ENCODE data around the gene FAM135A.
"Not testable (repeated sequence)": the region's sequence is repeated elsewhere in the genome, so short reads cannot be mapped to it uniquely, and the experiment has no call there.

The FAM135A gene

DNA sequence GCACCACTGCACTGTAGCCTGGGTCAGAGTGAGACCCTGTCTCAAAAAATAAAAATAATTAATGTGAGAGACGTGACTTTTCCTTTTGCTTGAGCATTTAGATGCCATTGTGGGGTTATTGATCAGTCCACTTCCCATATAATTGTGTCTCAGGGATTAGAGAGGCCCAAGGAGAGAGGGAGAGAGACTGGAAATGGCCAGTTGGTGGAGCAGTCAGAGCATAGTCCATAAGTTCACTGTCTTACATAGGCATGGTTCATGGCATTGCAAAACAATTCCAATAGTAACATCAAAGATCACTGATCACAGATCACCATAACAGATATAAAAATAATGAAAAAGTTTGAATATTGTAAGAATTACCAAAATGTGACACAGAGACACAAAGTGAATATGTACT, 138.3 kb downstream of the FAM135A start:
- H3K9me3 ChIP-seq (ENCODE audit: low read length), result no peaks in the 10 kb centered on the region
- no peaks in the 10 kb centered on the region for H3K79me2 ChIP-seq (ENCODE audit: insufficient read depth, low read length)
- H4K20me1 ChIP-seq (ENCODE audit: insufficient read depth, low read length), result no peaks in the 10 kb centered on the region
- H3K27ac ChIP-seq (ENCODE audit: low read depth, low read length, poor library complexity, severe bottlenecking), result no peak overlapping the region
- H2AFZ ChIP-seq (ENCODE audit: low read length), result no peak overlapping the region
- H3K4me2 ChIP-seq (ENCODE audit: low read length), result no peak overlapping the region
- no peaks in the 10 kb centered on the region for H3K9me2 ChIP-seq (ENCODE audit: low read depth, low read length)
- no peaks in the 10 kb centered on the region for H3K27me3 ChIP-seq (ENCODE audit: insufficient read depth, low read length)
- H3K36me3 ChIP-seq (ENCODE audit: insufficient read depth, low read length), result no peaks in the 10 kb centered on the region
- no peaks in the 10 kb centered on the region for H3K4me1 ChIP-seq (ENCODE audit: insufficient read depth, low read length, severe bottlenecking)
- TF ChIP-seq EZH2 (IDR thresholded peaks at IDR 0.05; ENCODE audit: borderline replicate concordance, low read length), result no peak
- TF ChIP-seq, protein P1, sequence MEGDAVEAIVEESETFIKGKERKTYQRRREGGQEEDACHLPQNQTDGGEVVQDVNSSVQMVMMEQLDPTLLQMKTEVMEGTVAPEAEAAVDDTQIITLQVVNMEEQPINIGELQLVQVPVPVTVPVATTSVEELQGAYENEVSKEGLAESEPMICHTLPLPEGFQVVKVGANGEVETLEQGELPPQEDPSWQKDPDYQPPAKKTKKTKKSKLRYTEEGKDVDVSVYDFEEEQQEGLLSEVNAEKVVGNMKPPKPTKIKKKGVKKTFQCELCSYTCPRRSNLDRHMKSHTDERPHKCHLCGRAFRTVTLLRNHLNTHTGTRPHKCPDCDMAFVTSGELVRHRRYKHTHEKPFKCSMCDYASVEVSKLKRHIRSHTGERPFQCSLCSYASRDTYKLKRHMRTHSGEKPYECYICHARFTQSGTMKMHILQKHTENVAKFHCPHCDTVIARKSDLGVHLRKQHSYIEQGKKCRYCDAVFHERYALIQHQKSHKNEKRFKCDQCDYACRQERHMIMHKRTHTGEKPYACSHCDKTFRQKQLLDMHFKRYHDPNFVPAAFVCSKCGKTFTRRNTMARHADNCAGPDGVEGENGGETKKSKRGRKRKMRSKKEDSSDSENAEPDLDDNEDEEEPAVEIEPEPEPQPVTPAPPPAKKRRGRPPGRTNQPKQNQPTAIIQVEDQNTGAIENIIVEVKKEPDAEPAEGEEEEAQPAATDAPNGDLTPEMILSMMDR (IDR thresholded peaks at IDR 0.05; ENCODE audit: low read length), result no peak
- no peaks in the 10 kb centered on the region for H3F3A ChIP-seq (ENCODE audit: insufficient read depth, low read length)
- H3K4me3 ChIP-seq (ENCODE audit: low read depth, low read length, poor library complexity, severe bottlenecking), result no peak overlapping the region
- H3K9ac ChIP-seq (ENCODE audit: low read length), result no peak overlapping the region

DNA sequence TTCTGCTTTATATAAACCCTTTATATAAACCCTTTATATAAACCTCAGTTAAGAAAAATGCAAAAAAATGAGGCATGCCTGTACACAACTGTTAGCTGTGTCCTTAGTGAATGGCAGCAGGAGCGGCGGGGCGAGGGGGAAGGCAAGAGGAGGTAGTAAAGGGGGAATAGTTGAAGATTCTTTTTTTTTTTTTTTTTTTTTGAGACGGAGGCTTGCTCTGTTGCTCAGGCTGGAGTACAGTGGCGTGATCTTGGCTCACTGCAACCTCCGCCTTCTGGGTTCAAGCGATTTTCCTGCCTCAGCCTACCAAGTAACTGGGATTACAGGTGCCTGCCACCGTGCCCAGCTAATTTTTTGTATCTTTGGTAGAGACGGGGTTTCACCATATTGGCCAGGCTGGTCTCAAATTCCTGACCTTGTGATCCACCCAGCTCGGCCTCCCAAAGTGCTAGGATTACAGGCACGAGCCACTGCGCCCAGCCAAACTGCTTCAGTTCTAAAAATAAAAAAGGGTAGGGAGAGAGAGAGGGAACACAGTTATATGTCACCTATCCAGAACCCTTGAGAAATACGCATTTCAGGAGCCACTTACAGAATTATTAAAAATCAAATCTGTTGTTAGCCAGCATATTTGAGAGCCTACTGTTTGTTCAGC, 139.1 kb downstream of the FAM135A start:
- not testable (repeated sequence) for H3F3A ChIP-seq (ENCODE audit: insufficient read depth, low read length); H3K4me2 ChIP-seq (ENCODE audit: low read length); H3K4me1 ChIP-seq (ENCODE audit: insufficient read depth, low read length, severe bottlenecking); H3K27ac ChIP-seq (ENCODE audit: low read depth, low read length, poor library complexity, severe bottlenecking); H2AFZ ChIP-seq (ENCODE audit: low read length); H3K27me3 ChIP-seq (ENCODE audit: insufficient read depth, low read length); H4K20me1 ChIP-seq (ENCODE audit: insufficient read depth, low read length); H3K9me2 ChIP-seq (ENCODE audit: low read depth, low read length); H3K4me3 ChIP-seq (ENCODE audit: low read depth, low read length, poor library complexity, severe bottlenecking); H3K36me3 ChIP-seq (ENCODE audit: insufficient read depth, low read length); H3K9me3 ChIP-seq (ENCODE audit: low read length); H3K79me2 ChIP-seq (ENCODE audit: insufficient read depth, low read length); H3K9ac ChIP-seq (ENCODE audit: low read length)

DNA sequence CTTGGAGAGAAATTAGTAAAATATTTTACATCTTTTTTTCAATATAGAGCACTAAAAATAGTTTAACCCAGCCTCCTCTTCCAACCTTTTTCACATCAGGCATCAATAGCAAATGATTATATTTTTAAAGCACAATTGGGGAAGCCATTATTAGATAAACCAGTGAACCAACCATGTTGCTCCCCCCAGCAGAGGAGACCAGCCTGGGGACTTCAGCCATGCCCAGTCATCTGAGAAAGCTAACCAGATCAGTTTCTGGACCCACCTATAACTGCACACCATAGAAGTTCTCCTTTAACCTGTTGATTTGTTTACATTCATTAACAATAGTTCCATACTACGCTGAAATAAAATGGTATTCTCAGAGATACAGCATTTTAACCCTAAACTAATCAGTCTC, 139.7 kb downstream of the FAM135A start:
- no peaks in the 10 kb centered on the region for H3K79me2 ChIP-seq (ENCODE audit: insufficient read depth, low read length)
- H3K27me3 ChIP-seq (ENCODE audit: insufficient read depth, low read length), result no peaks in the 10 kb centered on the region
- no peak overlapping the region for H3K27ac ChIP-seq (ENCODE audit: low read depth, low read length, poor library complexity, severe bottlenecking)

More for the DNA sequence above, 139.7 kb downstream of the FAM135A start:
- Histone ChIP-seq H2AFZ (ENCODE audit: low read length) (no peak overlapping the region), H3K9me2 (ENCODE audit: low read depth, low read length) (no peaks in the 10 kb centered on the region), H3K4me2 (ENCODE audit: low read length) (no peak overlapping the region), H3K4me3 (ENCODE audit: low read depth, low read length, poor library complexity, severe bottlenecking) (no peak overlapping the region), H3K9ac (ENCODE audit: low read length) (no peak overlapping the region), H3K9me3 (ENCODE audit: low read length) (no peaks in the 10 kb centered on the region), H3F3A (ENCODE audit: insufficient read depth, low read length) (no peaks in the 10 kb centered on the region), H3K36me3 (ENCODE audit: insufficient read depth, low read length) (no peaks in the 10 kb centered on the region), H3K4me1 (ENCODE audit: insufficient read depth, low read length, severe bottlenecking) (no peaks in the 10 kb centered on the region), H4K20me1 (ENCODE audit: insufficient read depth, low read length) (no peaks in the 10 kb centered on the region)
- TF ChIP-seq EZH2 (IDR thresholded peaks at IDR 0.05; ENCODE audit: borderline replicate concordance, low read length), result no peak
- TF ChIP-seq, protein P1 (IDR thresholded peaks at IDR 0.05; ENCODE audit: low read length), result no peak

Measured in OCI-LY1 (cell line).